Adrenal gland (tissue), 12 donors: Measurements from ENCODE around the gene SRSF4. TPM values are rescaled to one million over a fixed set of nuclear protein-coding genes. Genes with fewer than 3 reads are reported as not detected.

ENCODE experiments used
- DNase-seq, 7 donors: peaks; one replicate each; pipeline ENCODE4 v3.0.0-alpha.2; 2019 to 2020
- H3K27ac ChIP-seq, 5 donors: fragments of 200-600 bp; sonication (generic) in 4 of 5; 1 replicate in 3 of 5; 2 replicates in 2 of 5; pipeline versions ENCODE4 v1.5.1 to v1.8.0; 2016 to 2020; ENCODE audit warnings: mild to moderate bottlenecking in 1 of 5
- H3K27me3 ChIP-seq: fragments of 200-600 bp; 2 replicates; pipeline ENCODE4 v1.8.0; 2021
- H3K36me3 ChIP-seq, 2 donors: fragments of 200-600 bp; replicated peaks in 1 of 2; 1 replicate in 1 of 2; 2 replicates in 1 of 2; pipeline versions ENCODE4 v1.5.1 to v1.8.0; 2018 to 2022
- H3K4me1 ChIP-seq, 2 donors: fragments of 200-600 bp; replicated peaks in 1 of 2; 1 replicate in 1 of 2; 2 replicates in 1 of 2; pipeline versions ENCODE4 v1.5.1 to v1.8.0; 2018 to 2021
- H3K4me3 ChIP-seq, 4 donors: fragments of 200-600 bp; sonication (generic) in 3 of 4; one replicate each; pipeline ENCODE4 v1.5.1; 2016 to 2018
- H3K9me3 ChIP-seq, 3 donors: fragments of 200-600 bp; sonication (generic) in 1 of 3; replicated peaks in 1 of 3; 1 replicate in 2 of 3; 2 replicates in 1 of 3; pipeline versions ENCODE4 v1.5.1 to v1.8.0; 2016 to 2021
- CTCF ChIP-seq, 6 experiments: fragments of 450-650 bp in 4 of 6; fragments of 200-600 bp in 2 of 6; sonication (generic) in 1 of 6; IDR thresholded peaks; 1 replicate in 5 of 6; 2 replicates in 1 of 6; pipeline versions ENCODE4 v1.5.1 to v1.8.0; 2016 to 2021; ENCODE audit warnings: antibody characterized with exemption in 6 of 6, mild to moderate bottlenecking in 2 of 6, moderate library complexity in 1 of 6
- POLR2A ChIP-seq, 2 donors: fragments of 450-650 bp; IDR thresholded peaks; one replicate each; pipeline ENCODE4 v1.6.1; 2017; ENCODE audit warnings: antibody characterized with exemption in 2 of 2, mild to moderate bottlenecking in 2 of 2, moderate library complexity in 1 of 2
- WGBS, 4 donors: extraction: QIAGEN DNeasy Blood & Tissue Kit in 2 of 4; methylation state at CpG; one replicate each; pipeline versions ENCODE4 v1.1.5 to v1.1.7; 2013 to 2017; 5-methylcytosine and 5-hydroxymethylcytosine counted together
- intact Hi-C, 2 donors: fragments of 100-400 bp; cut with DNase I; formaldehyde crosslinking; loops; one replicate each; pipeline versions ENCODE4 v1.14.1 to v1.15.0; 2022 to 2023
- polyA plus RNA-seq, 3 donors: library from polyadenylated mRNA; stranded (reverse); fragments of 200-250 nt in 2 of 3; fragments of 350-450 nt in 1 of 3; fragmentation: Illumina TruSeq in 1 of 3; extraction: RNeasy Lipid Tissue Mini Kit (QIAGEN cat#74804) in 1 of 3; gene quantifications; one replicate each; pipeline ENCODE4 v1.2.3, GENCODE V29; 2013 to 2014
- total RNA-seq, 9 donors: library from RNA; depleted of rRNA in 4 of 9; stranded (reverse); fragments of >200 nt in 4 of 9; fragments of 120-200 nt in 1 of 9; fragmentation: NEBNext Ultra II Directional in 1 of 9; extraction: Animal tissue kit (Norgen Biotek cat#: 25700) in 1 of 9; gene quantifications; one replicate each; pipeline versions ENCODE4 v1.1.0 to v1.2.4, GENCODE V29; 2013 to 2023
- donor health status: healthy with polysubstance abuse.
- donor health status: Bipolar disorder and iron deficiency.
- donor health status: DM: yes; HTN: yes; CAD: no.
- donor health status: DM: no; HTN: no; CAD: no.
- donor health status: DM: no; HTN: no; CAD: no.
- donor health status: DM: yes; HTN: yes; CAD: no.

The SRSF4 gene
- total and polyA plus RNA-seq, 12 donors, result 35.1 to 120 (median 55.4) TPM

GRCh38 chr1:29186252-29186651, 4.6 kb upstream of the SRSF4 start:
- no peak for DNase-seq
- no peak overlapping the region for H3K27ac ChIP-seq
- H3K4me1 ChIP-seq, result peaks cover 3 to 10% of the 10 kb centered on the region in 2 donors
- no peak overlapping the region for H3K4me3 ChIP-seq
- no peaks in the 10 kb centered on the region for H3K36me3 ChIP-seq
- no peaks in the 10 kb centered on the region for H3K27me3 ChIP-seq
- intact Hi-C loops, result loop anchor here in 1 of 2 donors (10.0 kb wide), 1 partner anchor 301 kb away; no protein-coding TSS in a partner anchor
- TF ChIP-seq CTCF (IDR thresholded peaks at IDR 0.05) (no peak), POLR2A (IDR thresholded peaks at IDR 0.05) (no peak)
- 75 to 85% (median 79%) methylated on average over 3 of the region's 3 CpGs for WGBS, 4 donors
- H3K9me3 ChIP-seq, result no peaks in the 10 kb centered on the region

- Histone ChIP-seq H3K27ac (no peak overlapping the region), H3K4me3 (no peak overlapping the region), H3K27me3 (no peaks in the 10 kb centered on the region), H3K4me1 (peaks cover 21 to 35% of the 10 kb centered on the region in 2 donors), H3K36me3 (no peaks in the 10 kb centered on the region), H3K9me3 (no peaks in the 10 kb centered on the region)
- no peak for TF ChIP-seq POLR2A (IDR thresholded peaks at IDR 0.05)
- no peak for TF ChIP-seq CTCF (IDR thresholded peaks at IDR 0.05)
- intact Hi-C loops, result loop anchor here in 1 of 2 donors (10.0 kb wide), 1 partner anchor 298 kb away; no protein-coding TSS in a partner anchor
- DNase-seq, result no peak
- WGBS, 4 donors, result 56 to 67% (median 58%) methylated on average over 1 of the region's 1 CpG
Observed at GRCh38 chr1:29183287-29183686, 1.6 kb upstream of the SRSF4 start.

GRCh38 chr1:29180497-29181412, 945 bp downstream of the SRSF4 start:
- 0 to 1% (median 1%) methylated on average over 25 to 32 of the region's 32 CpGs for WGBS, 4 donors
- H3K4me1 ChIP-seq, result peaks cover 28 to 60% of the 10 kb centered on the region in 2 donors
- H3K4me3 ChIP-seq, result peak overlapping the region; percentile 68 to 96 (median 94)

More at GRCh38 chr1:29180497-29181412, 945 bp downstream of the SRSF4 start:
- H3K27me3 ChIP-seq, result no peaks in the 10 kb centered on the region
- DNase-seq, result peak in 2 of 7 donors; percentile 63 to 74
- intact Hi-C loops, result loop anchor here in 1 of 2 donors (10.0 kb wide), 1 partner anchor 296 kb away; no protein-coding TSS in a partner anchor
- H3K27ac ChIP-seq, result peak overlapping the region; percentile 97 to 100 (median 100)
- no peaks in the 10 kb centered on the region for H3K36me3 ChIP-seq
- H3K9me3 ChIP-seq, result no peaks in the 10 kb centered on the region
- TF ChIP-seq CTCF (IDR thresholded peaks at IDR 0.05) (no peak), POLR2A (IDR thresholded peaks at IDR 0.05) (no peak)
